ENCODE measurements around the gene PKP4.

DNA sequence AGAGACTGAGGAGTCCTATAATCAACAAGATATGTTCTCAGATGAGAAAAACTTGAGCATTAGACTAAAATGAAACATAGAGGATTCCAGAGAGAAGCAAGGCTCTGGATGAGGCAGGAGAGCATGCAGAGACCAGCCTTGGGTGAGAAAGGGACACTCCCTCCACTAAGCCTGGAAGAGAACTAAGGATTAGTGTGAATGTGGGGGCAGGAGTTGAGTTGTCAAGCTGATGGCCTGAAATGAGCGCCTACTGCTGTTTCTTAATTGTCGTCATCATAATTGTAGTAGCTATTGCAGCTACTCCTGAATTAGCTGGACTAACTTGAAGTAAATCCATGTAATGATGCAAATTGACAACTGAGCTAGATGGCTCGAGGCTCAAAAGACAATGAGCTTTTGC is 114.1 kb downstream of the PKP4 start:
- TF ChIP-seq, protein P1, sequence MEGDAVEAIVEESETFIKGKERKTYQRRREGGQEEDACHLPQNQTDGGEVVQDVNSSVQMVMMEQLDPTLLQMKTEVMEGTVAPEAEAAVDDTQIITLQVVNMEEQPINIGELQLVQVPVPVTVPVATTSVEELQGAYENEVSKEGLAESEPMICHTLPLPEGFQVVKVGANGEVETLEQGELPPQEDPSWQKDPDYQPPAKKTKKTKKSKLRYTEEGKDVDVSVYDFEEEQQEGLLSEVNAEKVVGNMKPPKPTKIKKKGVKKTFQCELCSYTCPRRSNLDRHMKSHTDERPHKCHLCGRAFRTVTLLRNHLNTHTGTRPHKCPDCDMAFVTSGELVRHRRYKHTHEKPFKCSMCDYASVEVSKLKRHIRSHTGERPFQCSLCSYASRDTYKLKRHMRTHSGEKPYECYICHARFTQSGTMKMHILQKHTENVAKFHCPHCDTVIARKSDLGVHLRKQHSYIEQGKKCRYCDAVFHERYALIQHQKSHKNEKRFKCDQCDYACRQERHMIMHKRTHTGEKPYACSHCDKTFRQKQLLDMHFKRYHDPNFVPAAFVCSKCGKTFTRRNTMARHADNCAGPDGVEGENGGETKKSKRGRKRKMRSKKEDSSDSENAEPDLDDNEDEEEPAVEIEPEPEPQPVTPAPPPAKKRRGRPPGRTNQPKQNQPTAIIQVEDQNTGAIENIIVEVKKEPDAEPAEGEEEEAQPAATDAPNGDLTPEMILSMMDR (IDR thresholded peaks at IDR 0.05) = no peak
- no peak for TF ChIP-seq POLR2A (IDR thresholded peaks at IDR 0.05)
